ENCODE results near the gene ARID5A. TPM values are rescaled to one million over a fixed set of nuclear protein-coding genes. Genes with fewer than 3 reads are reported as not detected.

The ARID5A gene
- total and polyA plus RNA-seq, 10 of the 15 experiments (the other 5 are each of a cell fraction or from before 2014, with no cell fraction given) = 0.76 to 87.1 (median 37.6) TPM

DNA sequence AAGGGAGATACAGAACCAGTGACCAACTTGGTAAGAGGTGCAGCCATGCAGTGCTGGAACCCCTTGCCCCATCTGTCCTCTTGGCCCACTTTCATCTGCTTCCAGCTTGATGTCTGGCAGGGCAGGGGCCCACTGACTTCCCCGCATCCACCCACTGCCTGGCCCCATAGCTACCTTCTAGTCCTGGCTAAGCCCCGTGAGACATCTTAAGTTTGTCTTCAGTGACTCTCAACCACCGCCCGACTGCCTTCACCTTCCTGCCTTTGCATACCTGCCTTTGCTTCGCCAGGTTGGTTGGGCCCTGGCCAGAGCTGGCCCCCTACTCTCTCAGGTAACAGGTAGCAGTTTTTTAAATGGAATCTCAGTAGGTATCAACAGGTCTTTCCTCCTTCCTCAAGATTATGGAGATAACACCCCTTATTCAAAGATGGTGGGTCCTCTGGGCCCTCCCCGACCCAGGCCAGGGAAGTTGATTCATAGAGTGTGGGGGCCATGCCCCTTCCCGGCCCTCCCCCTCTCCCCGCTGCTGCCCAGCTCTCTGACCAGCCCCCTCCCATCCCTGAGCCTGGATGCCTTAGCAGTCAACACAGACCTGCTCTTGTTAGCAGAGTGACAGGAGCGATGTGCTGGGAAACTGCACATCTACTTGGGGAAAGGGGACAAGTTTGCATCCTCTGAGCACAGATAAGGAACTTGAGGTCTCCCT lies 2.8 kb downstream of the ARID5A start:
- peaks cover 6 to 25% of the 10 kb centered on the region in 2 experiments; a peak in 3 of 4 replicates for H3K36me3 ChIP-seq (ENCODE audit: control insufficient read depth in 2 of 2, insufficient read depth in 2 of 2, low read length in 1 of 2)
- FAIRE-seq (no peak), ATAC-seq (no peak), DNase-seq (ENCODE audit: low read depth, low spot score) (no peak)
- H3K4me2 ChIP-seq (ENCODE audit: control insufficient read depth, insufficient read depth) = peak overlapping the region; percentile 92
- peak overlapping the region; percentile 94 for H3K4me3 ChIP-seq
- H3K79me2 ChIP-seq (ENCODE audit: control insufficient read depth, insufficient read depth, low read length) = peaks cover 83% of the 10 kb centered on the region
- no peak overlapping the region for H2AFZ ChIP-seq (ENCODE audit: control insufficient read depth, low read depth, low read length)
- ChIA-PET POLR2A (interaction anchor here (0.6 to 8.1 kb wide), 5 partner anchors 10 to 323 kb away, joined by 3 to 106 read pairs (median 5); no protein-coding TSS in a partner anchor), CTCF (interaction anchor here (1.1 to 8.1 kb wide), 8 partner anchors 8 to 225 kb away, joined by 3 to 64 read pairs (median 4); partner anchors contain the start of gene CNNM4), SMC1A (ENCODE audit: uncharacterized antibody, unreplicated experiment) (interaction anchor here (0.7 to 6.2 kb wide), 11 partner anchors 8 to 224 kb away, joined by 3 to 48 read pairs (median 5); no protein-coding TSS in a partner anchor), RAD21 (ENCODE audit: unreplicated experiment) (interaction anchor here (0.6 to 4.0 kb wide), 6 partner anchors 8 to 269 kb away, joined by 5 to 27 read pairs (median 8); no protein-coding TSS in a partner anchor)
- intact Hi-C loops (cut with micrococcal nuclease; ENCODE audit: unreplicated experiment) = loop anchor here (5.0 to 10.0 kb wide), 3 partner anchors 202 to 425 kb away; partner anchors contain the start of genes CNNM4 and NCAPH
- H4K20me1 ChIP-seq (ENCODE audit: control insufficient read depth, insufficient read depth) = peaks cover 17% of the 10 kb centered on the region
- H3K9me3 ChIP-seq (replicated peaks; ENCODE audit: control insufficient read depth, insufficient read depth, low read length) = no peaks in the 10 kb centered on the region; the same call in 2 of the 3 replicates
- 17% methylated on average over 9 of the region's 9 CpGs for WGBS (ENCODE audit: insufficient coverage, insufficient replicate concordance, low lambda C conversion rate, missing lambda C conversion rate)
- peak overlapping the region; percentile 0 for H3K9ac ChIP-seq (ENCODE audit: control insufficient read depth, insufficient read depth, low read length)
- no TSS peak for BruUV-seq (replicated peaks)
- TF ChIP-seq ZNF274 (IDR thresholded peaks at IDR 0.05; ENCODE audit: insufficient read depth, insufficient read length) (no peak), GATAD2B (conservative IDR thresholded peaks at IDR 0.05; ENCODE audit: low read depth) (no peak), KLF5 (IDR thresholded peaks at IDR 0.05; ENCODE audit: partially characterized antibody) (no peak), DPF2 (IDR thresholded peaks at IDR 0.05) (no peak), SRF (IDR thresholded peaks at IDR 0.05; ENCODE audit: low read depth in 2 of 2, low read length in 2 of 2) (no peak), SMC3 (IDR thresholded peaks at IDR 0.05; ENCODE audit: borderline replicate concordance, low read length) (no peak), TCF7 (IDR thresholded peaks at IDR 0.05; ENCODE audit: borderline replicate concordance) (no peak), RAD51 (IDR thresholded peaks at IDR 0.05) (no peak), POU2F2 (IDR thresholded peaks at IDR 0.05; ENCODE audit: borderline replicate concordance, low read depth, low read length) (0 out of 3 replicates have a peak, but pooled peaks have one; percentile 10), SUPT20H (IDR thresholded peaks at IDR 0.05; ENCODE audit: borderline replicate concordance, control insufficient read depth, low read depth, low read length) (no peak), NR2C2 (IDR thresholded peaks at IDR 0.05; ENCODE audit: borderline replicate concordance, control insufficient read depth, insufficient read length, low read depth) (no peak), LARP7 (IDR thresholded peaks at IDR 0.05) (peak; percentile 6; the same call in 1 of the 2 replicates)
- TF ChIP-seq, protein P1, sequence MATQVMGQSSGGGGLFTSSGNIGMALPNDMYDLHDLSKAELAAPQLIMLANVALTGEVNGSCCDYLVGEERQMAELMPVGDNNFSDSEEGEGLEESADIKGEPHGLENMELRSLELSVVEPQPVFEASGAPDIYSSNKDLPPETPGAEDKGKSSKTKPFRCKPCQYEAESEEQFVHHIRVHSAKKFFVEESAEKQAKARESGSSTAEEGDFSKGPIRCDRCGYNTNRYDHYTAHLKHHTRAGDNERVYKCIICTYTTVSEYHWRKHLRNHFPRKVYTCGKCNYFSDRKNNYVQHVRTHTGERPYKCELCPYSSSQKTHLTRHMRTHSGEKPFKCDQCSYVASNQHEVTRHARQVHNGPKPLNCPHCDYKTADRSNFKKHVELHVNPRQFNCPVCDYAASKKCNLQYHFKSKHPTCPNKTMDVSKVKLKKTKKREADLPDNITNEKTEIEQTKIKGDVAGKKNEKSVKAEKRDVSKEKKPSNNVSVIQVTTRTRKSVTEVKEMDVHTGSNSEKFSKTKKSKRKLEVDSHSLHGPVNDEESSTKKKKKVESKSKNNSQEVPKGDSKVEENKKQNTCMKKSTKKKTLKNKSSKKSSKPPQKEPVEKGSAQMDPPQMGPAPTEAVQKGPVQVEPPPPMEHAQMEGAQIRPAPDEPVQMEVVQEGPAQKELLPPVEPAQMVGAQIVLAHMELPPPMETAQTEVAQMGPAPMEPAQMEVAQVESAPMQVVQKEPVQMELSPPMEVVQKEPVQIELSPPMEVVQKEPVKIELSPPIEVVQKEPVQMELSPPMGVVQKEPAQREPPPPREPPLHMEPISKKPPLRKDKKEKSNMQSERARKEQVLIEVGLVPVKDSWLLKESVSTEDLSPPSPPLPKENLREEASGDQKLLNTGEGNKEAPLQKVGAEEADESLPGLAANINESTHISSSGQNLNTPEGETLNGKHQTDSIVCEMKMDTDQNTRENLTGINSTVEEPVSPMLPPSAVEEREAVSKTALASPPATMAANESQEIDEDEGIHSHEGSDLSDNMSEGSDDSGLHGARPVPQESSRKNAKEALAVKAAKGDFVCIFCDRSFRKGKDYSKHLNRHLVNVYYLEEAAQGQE (IDR thresholded peaks at IDR 0.05; ENCODE audit: low read depth, low read length) = no peak
- TF ChIP-seq, protein P2, sequence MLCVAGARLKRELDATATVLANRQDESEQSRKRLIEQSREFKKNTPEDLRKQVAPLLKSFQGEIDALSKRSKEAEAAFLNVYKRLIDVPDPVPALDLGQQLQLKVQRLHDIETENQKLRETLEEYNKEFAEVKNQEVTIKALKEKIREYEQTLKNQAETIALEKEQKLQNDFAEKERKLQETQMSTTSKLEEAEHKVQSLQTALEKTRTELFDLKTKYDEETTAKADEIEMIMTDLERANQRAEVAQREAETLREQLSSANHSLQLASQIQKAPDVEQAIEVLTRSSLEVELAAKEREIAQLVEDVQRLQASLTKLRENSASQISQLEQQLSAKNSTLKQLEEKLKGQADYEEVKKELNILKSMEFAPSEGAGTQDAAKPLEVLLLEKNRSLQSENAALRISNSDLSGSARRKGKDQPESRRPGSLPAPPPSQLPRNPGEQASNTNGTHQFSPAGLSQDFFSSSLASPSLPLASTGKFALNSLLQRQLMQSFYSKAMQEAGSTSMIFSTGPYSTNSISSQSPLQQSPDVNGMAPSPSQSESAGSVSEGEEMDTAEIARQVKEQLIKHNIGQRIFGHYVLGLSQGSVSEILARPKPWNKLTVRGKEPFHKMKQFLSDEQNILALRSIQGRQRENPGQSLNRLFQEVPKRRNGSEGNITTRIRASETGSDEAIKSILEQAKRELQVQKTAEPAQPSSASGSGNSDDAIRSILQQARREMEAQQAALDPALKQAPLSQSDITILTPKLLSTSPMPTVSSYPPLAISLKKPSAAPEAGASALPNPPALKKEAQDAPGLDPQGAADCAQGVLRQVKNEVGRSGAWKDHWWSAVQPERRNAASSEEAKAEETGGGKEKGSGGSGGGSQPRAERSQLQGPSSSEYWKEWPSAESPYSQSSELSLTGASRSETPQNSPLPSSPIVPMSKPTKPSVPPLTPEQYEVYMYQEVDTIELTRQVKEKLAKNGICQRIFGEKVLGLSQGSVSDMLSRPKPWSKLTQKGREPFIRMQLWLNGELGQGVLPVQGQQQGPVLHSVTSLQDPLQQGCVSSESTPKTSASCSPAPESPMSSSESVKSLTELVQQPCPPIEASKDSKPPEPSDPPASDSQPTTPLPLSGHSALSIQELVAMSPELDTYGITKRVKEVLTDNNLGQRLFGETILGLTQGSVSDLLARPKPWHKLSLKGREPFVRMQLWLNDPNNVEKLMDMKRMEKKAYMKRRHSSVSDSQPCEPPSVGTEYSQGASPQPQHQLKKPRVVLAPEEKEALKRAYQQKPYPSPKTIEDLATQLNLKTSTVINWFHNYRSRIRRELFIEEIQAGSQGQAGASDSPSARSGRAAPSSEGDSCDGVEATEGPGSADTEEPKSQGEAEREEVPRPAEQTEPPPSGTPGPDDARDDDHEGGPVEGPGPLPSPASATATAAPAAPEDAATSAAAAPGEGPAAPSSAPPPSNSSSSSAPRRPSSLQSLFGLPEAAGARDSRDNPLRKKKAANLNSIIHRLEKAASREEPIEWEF (IDR thresholded peaks at IDR 0.05; ENCODE audit: insufficient replicate concordance, low read depth, low read length) = no peak
- H3K27ac ChIP-seq (ENCODE audit: control insufficient read depth, insufficient read depth) = peak overlapping the region; percentile 48
- in situ Hi-C loops (cut with MboI) = no loop called here
- peaks cover 22% of the 10 kb centered on the region for H3K4me1 ChIP-seq (ENCODE audit: control insufficient read depth, insufficient read depth, low read length)
- H3K27me3 ChIP-seq (replicated peaks in 1 of 2; ENCODE audit: control insufficient read depth in 2 of 2, insufficient read depth in 2 of 2, low read length in 1 of 2) = no peaks in the 10 kb centered on the region

Data from GM12878 (cell line).